Medulla oblongata (tissue), 1 donor: ENCODE data around the gene FMN2.

Experiments
- DNase-seq: peaks from one replicate; pipeline ENCODE4 v3.0.0-alpha.2; 2015; ENCODE audit errors: extremely low spot score

The FMN2 gene

DNA sequence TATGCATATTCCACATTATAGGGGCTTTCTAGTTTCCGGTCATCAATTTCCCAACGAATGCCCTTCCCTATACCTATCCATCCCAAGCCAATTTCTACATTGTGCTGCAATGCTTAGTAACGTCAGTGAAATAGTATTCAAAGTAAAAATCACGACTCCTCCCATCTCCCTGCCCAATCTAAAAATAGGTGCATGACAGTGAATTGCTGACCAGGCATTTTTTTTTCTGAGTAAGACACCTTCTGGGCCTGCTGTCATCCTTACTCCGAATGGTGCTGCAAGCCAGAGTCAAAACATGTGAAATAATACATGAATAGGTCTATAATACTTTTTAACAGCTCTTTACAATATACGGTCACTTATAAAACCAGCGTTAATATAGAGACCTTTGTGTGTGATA lies 400.1 kb downstream of the FMN2 start:
- DNase-seq: no peak

DNA sequence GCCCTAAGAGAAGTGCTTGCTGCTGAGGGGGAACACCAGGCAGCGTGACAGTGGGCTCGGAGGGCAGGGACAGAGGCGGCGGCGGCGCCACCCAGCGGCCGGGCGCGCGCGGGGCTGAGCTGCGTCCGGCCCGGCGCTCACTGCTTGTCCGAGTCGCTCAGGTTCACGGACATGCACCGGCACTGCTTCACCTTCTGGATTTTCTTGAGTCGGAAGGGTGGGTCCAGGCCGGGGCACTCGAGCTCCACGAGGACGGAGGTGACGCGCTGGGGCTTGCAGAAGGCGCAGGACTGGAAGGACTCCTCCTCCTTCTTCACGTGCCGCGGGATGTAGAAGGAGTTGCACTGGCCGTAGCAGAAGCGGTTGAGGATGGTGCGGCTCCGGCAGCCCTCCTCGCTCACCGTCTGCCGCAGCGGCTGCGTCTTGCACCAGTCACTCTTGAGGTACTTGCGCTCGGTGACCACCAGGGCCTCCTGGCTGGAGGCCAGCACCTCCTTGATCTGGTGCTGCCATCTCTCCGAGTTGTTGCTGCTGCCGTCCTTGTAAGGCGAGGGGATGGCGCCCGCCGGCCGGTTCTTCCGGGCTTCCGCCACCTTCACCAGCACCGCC lies 401.3 kb downstream of the FMN2 start:
- DNase-seq: no peak

DNA sequence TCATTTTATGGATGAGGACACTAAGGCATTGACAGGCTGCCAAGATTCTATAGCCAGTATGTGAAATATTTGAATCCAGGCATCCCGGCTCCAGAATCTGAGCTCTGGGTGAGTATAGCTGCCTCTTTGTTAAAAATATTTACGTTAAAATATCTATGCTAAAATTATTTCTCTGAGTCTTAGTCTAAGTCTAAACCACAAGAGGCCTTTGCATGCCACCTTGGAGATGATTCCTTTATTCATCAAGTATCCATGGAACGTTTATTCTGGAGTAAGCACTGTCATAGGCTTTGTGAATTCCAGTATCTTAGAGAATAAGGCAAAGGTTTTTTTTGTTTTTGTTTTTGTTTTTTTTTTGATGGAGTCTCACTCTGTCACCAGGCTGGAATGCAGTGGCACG lies 403.9 kb downstream of the FMN2 start:
- DNase-seq: no peak

DNA sequence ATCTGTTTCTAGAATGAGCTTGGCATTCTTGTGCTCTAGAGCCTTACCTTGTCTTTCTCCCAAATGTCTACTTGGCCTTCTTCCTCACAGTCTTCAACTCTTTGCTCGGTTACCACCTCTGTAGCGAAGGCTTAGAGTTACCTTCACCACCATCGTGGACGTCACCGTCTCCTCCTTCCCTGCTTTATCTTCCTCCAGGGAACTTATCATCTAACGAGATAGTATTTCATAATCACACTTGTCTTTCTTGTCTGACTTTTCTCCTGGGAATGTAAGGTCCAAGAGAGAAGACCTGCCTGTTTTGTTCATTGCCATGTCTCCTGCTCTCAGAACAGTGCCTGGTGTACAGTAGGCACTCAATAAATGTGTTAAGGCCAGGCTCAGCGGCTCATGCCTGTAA lies 404.7 kb downstream of the FMN2 start:
- DNase-seq: no peak

DNA sequence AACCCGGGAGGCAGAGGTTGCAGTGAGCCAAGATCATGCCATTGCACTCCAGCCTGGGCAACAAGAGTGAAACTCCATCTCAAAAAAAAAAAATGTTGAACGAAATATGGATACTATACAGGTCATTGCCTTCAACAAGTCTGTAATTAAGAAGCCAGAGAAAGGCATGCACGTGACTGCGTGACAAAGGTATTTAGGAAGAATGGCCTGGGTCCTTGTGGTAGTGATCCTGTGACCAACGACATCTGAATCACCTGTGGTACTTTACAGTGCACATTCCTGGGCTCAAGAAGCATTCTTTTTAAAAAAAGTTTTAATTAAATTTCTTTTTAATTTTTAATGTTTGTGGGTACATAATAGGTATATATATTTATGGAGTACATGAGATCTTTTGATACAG lies 405.3 kb downstream of the FMN2 start:
- no peak for DNase-seq

DNA sequence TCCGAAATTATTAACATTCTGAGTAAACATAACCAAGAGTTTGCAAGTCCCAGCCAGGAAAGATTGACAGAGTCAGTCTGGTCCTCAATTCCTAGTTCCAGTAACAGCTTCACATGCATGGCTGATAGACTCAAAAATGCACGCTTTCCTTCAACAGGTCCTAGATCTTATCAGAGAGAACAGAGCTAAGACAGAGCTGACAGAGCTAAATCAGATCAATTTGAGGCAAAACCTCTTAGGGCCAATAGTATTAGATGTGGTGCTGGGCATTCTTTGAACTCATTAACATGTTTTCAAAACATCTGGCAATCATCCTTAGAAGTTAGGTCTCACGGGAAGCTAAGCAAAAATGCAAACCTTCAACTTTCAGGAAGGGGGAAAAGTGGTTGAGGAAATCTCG lies 406.2 kb downstream of the FMN2 start:
- DNase-seq: no peak

DNA sequence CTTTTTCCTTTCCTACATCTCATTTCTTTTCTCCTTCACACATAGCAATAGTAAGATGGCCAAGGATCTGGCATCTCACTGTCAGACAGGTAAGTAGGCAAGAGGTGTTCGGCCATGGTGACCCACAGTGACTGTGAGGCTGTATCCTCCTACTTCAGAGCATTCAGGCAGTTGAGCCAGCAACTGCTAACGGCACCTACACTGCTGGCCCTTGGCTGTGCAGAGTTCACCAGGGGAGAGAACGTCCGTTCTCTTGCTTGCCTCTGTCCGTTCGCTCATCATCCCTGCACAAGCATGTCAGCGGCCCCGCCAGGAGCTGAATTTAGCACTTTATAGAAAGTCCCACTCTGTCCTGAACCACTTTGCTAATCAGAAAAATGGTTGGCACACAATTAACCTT lies 406.7 kb downstream of the FMN2 start:
- no peak for DNase-seq

DNA sequence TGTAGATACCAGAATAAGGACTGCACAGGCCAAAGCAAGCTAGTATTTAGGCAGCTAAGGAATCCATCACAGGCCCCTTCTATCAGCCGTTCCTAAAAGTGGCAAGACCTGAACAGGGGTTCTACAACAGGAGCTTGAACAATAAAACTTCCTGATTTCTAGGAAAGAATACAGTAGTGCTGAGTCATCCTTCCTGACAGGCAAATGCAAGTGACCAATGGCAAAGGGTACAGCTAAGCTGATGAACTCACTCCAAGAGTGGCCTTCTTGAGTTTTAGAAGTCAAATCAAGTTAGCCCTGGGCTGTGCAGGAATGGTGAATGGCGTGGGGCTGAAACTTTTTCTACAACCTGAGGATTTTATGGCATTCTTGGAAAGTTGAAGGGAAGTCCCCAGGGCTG lies 407.3 kb downstream of the FMN2 start:
- no peak for DNase-seq

DNA sequence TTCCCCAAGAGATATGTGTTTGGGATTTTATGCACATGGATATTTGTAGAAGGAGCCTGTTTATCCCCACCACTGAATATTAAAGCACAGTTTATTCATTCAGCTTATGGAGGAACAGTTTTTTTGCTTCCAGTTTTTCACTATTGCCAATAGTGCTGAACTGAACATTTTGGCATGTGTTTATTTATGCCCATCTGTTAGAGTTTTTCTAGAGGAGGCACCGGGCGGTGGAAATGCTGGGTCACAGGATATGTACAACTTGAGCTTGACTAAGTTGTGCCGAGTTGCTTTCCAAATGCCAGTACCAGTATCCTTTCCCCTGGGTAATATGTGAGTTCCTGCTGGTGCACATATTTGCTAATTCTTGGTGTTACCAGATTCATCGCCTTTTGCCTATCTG lies 409.0 kb downstream of the FMN2 start:
- DNase-seq: no peak

DNA sequence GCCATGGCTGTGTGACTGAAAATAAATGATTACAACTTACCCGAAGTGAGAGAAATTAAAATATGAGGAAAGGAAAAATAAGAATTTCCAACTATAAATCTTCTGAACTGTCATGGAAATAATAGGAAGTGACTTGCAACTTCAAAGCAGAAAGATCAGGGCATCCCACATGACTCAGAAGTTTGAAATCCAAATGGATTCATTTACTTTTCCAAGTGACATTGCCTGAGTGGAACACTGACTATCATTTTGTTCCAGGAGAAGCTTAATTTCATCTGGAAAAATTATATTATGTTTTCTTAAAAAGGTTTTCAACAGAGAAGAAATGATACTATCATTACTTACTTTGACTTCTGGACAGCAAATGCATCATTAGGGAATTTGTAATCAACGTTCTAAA lies 409.4 kb downstream of the FMN2 start:
- DNase-seq: no peak

DNA sequence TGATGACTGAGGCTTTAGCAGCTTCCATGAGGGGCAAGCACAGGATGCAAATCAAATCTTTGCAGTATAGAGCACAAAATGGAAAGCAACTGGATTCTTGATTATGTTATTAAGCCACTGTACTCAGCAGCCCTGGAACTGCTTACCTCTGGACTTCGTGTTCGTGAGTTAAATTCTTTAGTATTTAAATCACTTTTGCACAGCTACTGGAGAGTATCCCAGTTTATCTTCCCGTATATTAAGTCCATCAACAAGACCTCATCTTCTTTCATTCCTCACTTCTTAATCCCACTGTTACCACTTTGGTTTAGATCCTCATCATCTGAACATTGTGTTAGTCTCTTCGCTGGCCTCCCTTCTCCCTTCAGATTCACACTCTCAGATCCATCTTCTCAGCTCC lies 411.4 kb downstream of the FMN2 start:
- DNase-seq: no peak

DNA sequence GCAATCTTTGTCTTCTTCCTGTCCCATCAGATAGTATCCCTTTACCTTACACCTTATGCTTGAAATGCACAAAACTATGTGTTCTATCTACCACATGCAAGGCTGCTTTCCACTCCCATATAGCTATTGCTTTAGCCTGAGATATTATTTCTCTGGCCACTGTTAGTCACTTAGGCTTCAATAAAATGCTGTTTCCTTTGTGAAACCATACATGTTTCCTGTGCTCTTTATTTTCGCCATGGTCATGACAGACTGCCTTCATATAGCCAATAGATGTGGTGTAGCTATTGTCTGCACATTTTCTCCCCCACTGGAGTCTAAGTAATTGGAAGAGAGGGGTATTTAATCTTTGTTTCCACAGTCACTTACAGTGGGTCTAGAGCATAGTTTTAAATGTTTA lies 411.9 kb downstream of the FMN2 start:
- DNase-seq: no peak

DNA sequence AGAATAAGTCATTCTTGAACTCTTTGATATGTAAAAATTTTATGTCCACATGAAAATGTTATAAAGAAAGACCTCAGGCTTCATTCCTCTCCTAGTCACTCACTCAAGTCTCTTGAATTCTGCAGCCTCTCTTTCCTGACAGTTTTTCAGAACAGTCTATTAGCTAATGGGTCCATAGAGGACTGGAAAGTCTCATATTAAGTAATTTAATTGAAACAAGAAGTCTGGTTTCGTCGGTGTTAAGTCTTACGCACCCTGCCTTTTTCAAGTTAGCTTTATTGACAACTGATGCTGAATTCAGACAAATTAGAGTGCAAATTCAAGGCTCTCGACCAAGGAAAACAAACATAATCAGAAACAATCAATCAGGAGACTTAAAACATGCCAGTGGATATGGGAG lies 414.5 kb downstream of the FMN2 start:
- DNase-seq: no peak

DNA sequence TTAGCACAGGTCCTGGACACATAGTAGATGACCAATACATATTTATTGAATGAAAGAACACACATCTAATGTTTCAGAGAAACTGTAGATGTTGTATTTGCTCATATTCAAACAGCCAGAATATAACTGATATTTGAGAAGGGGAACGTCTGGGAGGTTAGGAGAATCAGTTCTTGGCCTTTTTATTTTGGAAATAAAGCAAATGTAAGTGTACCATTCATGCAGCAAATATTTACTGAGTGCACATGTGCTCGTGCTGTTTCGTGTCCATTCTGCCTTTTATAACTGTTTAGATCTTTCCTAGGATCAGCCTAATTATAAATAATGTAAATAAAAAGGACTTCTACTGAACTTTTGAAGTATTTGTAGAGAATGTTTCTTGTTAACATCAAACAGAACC lies 416.5 kb downstream of the FMN2 start:
- DNase-seq: no peak

DNA sequence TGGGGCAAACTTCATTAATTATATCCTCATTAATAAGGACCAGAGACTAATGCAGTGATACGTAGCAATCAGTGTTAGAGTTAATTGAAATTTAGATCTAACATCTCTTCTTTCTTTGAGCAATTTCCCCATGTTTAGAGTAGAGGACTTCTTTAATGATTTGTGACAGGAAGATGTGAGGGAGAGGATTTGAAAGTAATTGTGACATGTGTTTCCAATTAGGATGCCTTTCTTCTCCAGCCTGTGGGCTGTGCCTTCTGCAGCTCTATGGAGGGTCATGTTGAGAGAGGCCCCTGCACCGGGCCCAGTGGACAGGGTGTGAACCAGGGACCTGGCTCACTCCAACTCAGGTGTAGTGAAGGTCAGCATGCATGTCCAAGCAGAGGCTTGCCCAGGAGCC lies 417.3 kb downstream of the FMN2 start:
- DNase-seq: no peak

DNA sequence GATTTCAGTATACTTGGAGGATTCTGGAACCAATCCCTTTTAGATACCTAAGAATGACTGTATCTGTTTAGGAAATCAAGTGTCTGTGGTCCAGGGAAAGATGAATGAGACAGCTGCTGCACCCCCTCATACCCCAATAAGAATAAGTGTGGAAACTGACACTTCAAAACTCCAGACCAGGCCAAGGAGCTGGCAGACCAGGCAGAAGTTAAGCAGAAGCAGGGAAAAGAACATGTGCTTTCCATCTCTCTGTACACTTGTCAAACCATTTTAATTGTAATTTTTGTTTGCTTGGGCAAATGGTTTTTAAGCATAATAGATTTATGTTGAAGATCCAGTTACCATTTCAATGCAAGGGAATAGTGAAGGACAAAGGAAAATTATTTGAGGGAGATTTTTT lies 420.1 kb downstream of the FMN2 start:
- no peak for DNase-seq

DNA sequence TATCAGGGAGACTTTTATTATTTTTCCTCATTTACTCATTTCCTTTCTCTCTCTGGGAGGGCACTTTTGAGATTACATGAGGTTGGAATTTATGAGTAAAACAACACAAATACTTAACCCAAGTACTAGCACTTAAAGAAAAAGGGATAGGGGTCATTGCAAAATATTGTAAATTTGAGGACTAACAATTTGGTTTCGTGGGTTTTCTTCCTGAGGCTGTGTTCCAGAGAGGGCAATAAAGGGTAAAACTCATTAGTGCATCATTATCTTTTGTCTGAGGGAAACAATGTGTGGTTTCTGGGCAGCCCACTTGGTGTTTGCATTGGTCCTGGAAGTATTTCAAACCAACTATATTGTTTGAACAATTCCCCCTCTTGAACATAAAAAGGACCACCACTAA lies 423.8 kb downstream of the FMN2 start:
- no peak for DNase-seq

DNA sequence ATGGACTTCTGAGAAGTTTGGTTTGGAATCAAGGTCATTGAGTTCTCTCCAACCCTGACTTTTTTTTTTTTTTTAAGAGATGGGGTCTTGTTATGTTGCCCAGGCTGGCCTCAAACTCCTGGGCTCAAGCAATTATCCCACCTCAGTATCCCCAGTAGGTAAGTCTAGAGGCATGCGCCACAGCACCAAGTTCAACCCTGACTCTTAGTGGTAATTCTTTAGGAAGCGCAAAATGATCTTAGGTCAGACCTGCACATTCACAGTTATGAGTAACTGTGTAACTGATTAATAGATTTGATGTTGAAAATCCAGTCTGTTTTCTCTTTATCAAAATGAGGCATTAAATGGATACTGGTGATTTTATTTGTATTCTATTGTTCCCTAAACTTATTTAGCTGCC lies 424.4 kb downstream of the FMN2 start:
- DNase-seq: no peak

DNA sequence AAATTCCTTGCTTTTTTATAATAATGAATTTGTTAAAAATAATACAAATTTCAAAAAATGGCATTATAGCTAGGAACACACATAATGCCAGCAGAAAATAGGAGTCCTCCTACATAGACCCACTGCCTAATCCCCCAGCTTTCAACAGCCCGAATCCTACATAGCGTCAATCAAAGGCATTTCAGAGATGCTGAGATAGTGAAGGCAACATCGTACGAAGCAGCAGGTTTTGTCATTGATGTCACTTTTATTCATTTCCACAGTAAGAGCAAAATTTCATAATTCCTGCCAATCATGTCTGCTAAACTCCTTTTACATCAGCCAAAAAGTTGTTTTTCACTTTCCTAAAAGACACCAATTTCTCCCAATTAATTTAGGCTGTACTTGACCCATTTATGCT lies 426.2 kb downstream of the FMN2 start:
- no peak for DNase-seq

DNA sequence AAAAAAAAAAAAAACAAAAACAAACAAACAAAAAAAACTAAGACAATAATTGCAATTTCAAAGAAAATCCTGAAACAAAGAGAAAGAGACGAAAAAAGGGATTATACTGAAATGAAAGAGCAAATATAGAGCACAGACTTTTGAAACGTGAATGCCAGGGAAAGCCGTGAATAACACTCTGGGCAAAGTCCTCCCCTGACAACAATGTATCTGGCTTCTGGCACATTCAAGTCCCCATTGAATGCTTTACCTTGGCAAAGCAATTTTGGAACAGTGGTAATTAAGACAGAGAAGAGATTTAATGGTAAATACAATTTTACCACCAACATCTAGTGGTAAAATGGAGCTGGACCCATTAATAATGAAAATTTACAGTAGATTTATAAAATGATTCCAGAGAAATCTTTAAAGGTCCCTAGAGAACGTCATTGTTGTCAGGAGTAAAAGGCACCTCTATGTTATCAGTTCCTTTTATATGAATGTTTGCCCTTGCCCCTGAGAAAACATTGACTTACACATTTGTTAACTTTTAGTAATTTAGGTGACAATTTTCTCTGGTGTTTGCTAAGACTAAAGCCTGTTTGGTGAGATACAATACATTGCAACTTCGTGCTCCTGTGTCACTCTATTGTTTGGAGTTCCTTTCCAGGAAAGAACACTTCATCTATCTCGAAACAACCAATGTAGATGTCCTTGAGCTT lies 430.6 kb downstream of the FMN2 start:
- DNase-seq: no peak

DNA sequence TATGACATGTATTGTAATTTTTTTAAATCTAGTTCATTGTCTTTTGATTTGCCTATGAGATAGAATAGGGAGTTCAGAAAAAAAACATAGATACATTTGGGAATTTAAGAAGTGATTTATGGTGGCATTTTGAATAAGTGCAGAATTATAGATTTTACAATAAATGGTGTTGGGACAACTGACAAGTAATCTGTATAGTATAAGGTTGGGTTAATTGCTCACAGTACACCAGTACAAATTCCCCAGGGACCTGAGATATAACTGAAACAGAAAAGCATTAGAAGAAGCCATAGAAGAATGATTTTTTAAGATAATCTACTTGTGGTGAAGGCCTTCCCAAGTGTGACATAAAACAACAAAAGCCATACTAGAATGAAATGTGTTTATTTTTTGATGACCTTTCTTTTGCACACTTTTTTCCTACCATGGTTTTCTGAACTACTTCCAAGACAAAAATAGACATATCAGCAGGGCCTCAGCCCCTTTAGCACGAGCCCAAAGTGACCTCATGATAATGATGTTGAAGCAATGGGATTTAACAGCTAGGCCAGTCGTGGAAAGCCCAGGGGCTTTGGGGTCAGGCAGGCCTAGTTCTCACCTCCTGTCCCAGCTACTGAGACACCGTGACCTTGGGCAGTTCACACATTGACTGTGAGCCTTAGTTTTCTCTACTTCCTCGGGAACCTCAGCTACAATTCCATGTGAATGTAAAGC lies 432.8 kb downstream of the FMN2 start:
- no peak for DNase-seq
